NCI-H510A (cell line): ENCODE data around the gene ADRB1.

Source experiments
- DNase-seq: peaks from one replicate; lab custom pipeline; 2025; lab: John Stamatoyannopoulos, UW

ADRB1 gene

GRCh38 chr10:114057855-114058254 lies 14.2 kb downstream of the ADRB1 start:
- no peak for DNase-seq

GRCh38 chr10:114058297-114058696 lies 14.6 kb downstream of the ADRB1 start:
- DNase-seq, result no peak

GRCh38 chr10:114059561-114059960 lies 15.9 kb downstream of the ADRB1 start:
- no peak for DNase-seq

- no peak for DNase-seq
These were observed 16.8 kb downstream of the ADRB1 start for GRCh38 chr10:114060456-114060855.

- no peak for DNase-seq
These were observed 17.5 kb downstream of the ADRB1 start for GRCh38 chr10:114061148-114061547.

- no peak for DNase-seq
These were observed 18.1 kb downstream of the ADRB1 start for GRCh38 chr10:114061789-114062188.

- no peak for DNase-seq
These were observed 20.7 kb downstream of the ADRB1 start for GRCh38 chr10:114064151-114065048.

- DNase-seq, result no peak
These were observed 21.4 kb downstream of the ADRB1 start for GRCh38 chr10:114065049-114065435.

GRCh38 chr10:114068054-114068707 lies 24.5 kb downstream of the ADRB1 start:
- no peak for DNase-seq

- no peak for DNase-seq
These were observed 27.0 kb downstream of the ADRB1 start for GRCh38 chr10:114070710-114071109.

GRCh38 chr10:114071178-114071577 lies 27.5 kb downstream of the ADRB1 start:
- no peak for DNase-seq

- no peak for DNase-seq
These were observed 29.9 kb downstream of the ADRB1 start for GRCh38 chr10:114073395-114074186.

GRCh38 chr10:114075093-114075492 lies 31.4 kb downstream of the ADRB1 start:
- DNase-seq, result no peak

GRCh38 chr10:114077347-114077746 lies 33.7 kb downstream of the ADRB1 start:
- no peak for DNase-seq

GRCh38 chr10:114077815-114078219 lies 34.2 kb downstream of the ADRB1 start:
- no peak for DNase-seq

- no peak for DNase-seq
These were observed 34.7 kb downstream of the ADRB1 start for GRCh38 chr10:114078346-114078745.

GRCh38 chr10:114079421-114079820 lies 35.8 kb downstream of the ADRB1 start:
- no peak for DNase-seq

- no peak for DNase-seq
These were observed 38.4 kb downstream of the ADRB1 start for GRCh38 chr10:114081911-114082583.

GRCh38 chr10:114083040-114083439 lies 39.4 kb downstream of the ADRB1 start:
- no peak for DNase-seq

GRCh38 chr10:114084215-114084614 lies 40.5 kb downstream of the ADRB1 start:
- DNase-seq, result no peak

GRCh38 chr10:114087255-114087654 lies 43.6 kb downstream of the ADRB1 start:
- no peak for DNase-seq

GRCh38 chr10:114087655-114088054 lies 44.0 kb downstream of the ADRB1 start:
- no peak for DNase-seq
